OCI-LY7 (cell line): ENCODE results near the gene CYP1B1.

Experiments used
- EZH2phosphoT487 ChIP-seq: fragments of 200-600 bp; sonication (generic); IDR thresholded peaks from 2 replicates; pipeline ENCODE4 v1.6.1; 2018; ENCODE audit warnings: low read depth, borderline replicate concordance, mild to moderate bottlenecking, mixed run types, antibody characterized with exemption, low read length, moderate library complexity, mixed read lengths
- TF ChIP-seq, protein P1 (sequence below): fragments of 200-600 bp; sonication (generic); conservative IDR thresholded peaks from 2 replicates; pipeline ENCODE4 v1.5.1; 2014; ENCODE audit warnings: mild to moderate bottlenecking, antibody characterized with exemption, low read length, moderate library complexity, mixed read lengths

GRCh38 chr2:38092196-38092902 is 16.4 kb upstream of the CYP1B1 start:
- TF ChIP-seq, protein P1, sequence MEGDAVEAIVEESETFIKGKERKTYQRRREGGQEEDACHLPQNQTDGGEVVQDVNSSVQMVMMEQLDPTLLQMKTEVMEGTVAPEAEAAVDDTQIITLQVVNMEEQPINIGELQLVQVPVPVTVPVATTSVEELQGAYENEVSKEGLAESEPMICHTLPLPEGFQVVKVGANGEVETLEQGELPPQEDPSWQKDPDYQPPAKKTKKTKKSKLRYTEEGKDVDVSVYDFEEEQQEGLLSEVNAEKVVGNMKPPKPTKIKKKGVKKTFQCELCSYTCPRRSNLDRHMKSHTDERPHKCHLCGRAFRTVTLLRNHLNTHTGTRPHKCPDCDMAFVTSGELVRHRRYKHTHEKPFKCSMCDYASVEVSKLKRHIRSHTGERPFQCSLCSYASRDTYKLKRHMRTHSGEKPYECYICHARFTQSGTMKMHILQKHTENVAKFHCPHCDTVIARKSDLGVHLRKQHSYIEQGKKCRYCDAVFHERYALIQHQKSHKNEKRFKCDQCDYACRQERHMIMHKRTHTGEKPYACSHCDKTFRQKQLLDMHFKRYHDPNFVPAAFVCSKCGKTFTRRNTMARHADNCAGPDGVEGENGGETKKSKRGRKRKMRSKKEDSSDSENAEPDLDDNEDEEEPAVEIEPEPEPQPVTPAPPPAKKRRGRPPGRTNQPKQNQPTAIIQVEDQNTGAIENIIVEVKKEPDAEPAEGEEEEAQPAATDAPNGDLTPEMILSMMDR = no peak
- no peak for TF ChIP-seq EZH2phosphoT487
